ENCODE data around the gene CDKAL1.
"Not testable (repeated sequence)": the region's sequence is repeated elsewhere in the genome, so short reads cannot be mapped to it uniquely, and the experiment has no call there.

The CDKAL1 gene

DNA sequence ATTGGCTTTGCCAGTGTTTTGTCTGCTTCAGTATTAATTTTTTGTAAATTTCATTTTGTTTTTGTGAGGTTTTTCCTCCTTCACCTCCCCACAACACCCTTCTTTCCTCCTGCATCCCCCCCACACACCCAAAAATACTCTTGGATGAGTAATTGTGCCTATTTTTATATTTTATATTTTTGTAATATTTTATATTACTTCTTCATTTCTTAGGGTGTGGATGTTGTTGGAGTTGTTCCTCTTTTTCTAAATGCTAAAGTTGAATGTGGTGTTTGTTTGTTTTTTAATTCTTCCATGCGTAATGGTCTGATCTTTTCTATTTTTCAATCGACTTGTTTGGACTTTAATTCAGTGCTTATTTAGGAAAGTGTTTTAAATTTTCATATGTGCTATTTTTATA is 638.8 kb downstream of the CDKAL1 start:
- no peak for DNase-seq (ENCODE audit: low spot score)

DNA sequence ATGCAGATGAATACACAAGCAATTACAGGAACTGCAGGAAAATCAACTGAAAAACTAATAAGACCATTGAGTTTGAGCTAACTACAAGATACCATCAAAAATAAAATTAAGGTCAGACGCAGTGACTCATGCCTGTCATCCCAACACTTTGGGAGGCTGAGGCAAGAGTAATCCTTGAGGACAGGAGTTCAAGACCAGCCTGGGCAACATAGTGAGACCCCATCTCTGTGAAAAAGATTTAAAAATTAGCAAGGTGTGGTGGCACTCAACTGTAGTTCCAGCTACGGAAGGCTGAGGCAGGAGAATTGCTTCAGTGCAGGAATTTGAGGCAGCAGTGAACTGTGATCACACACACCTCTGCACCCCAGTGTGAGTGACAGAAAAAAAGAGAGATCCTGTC is 639.4 kb downstream of the CDKAL1 start:
- DNase-seq (ENCODE audit: low spot score): no peak

DNA sequence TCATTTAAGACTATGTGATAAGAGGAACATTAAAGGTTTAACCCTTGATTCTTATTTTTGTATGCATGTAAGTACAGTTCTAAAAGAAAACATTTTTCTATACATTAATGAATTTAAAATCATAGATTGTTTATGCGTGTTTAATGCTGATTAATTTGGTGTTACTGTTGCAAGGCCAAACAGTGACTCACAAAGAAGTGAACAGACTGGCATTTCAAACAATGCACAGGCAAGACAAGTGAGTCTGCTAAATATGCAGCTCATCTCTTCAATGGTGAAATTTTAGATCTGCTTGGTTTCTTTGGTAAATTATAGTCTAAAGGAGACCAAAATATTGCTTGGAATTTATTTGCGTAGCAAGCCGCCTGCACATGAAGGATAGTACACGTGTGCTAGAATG is 641.9 kb downstream of the CDKAL1 start:
- DNase-seq (ENCODE audit: low spot score): no peak

DNA sequence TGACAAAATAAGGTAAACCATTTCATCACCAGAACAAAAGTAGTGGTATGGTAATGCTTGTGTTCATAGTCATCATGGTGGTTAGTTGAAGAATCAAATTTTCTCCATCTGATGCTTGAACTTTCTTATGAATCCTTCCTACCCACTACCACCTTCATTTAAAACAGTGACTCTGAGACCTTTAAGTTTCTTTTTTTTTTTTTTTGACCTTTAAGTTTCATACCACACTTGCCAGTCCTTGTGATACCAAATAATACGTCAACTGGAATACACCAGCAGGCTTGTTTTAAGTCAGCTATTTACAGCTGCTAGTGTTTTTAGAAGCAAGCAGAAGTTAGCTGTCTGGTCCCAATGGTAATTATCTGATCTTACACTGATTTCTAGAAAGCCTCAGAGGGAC is 645.9 kb downstream of the CDKAL1 start:
- no peak for DNase-seq (ENCODE audit: low spot score)

DNA sequence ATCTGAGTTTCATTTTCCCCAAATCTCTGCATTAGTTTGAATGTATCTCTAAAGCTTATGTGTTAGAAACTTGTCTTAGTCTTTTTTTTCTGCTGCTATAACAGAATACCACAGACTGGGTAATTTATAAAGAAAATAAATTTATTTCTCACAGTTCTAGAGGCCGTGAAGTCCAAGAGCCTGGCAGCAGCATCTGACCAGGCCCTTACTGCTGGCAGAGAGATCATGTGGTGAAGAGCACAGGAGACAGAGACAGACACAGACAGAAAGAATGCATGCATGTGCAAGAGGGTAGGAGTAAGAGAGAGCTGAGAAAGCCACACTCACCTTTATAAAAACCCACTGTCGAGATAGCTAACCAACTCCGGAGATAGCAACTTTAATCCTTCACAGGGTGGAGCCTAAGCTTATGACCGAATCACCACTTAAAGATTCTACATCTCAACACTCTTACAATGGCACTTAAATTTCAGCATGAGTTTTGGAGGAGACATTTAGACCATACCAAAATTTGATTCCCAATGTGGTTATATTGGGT is 646.6 kb downstream of the CDKAL1 start:
- DNase-seq (ENCODE audit: low spot score): no peak

DNA sequence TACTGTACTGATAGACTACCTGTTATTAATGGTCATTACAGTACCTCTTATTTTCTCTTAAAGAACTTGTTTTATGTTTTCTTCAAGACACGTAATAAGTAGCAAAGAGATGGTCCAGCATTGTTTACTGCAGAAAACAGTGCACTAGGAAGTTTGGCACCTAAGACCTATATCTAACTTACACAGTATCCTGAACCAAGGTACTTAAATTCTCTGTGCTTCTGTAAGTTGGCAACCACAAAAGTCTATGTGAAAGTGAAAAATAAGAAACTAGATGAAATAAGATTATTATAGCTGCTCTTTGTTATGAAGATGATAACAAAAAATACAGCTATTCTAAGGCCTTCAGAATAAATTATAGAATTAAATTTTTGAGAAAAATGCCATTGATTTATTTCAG is 647.6 kb downstream of the CDKAL1 start:
- no peak for DNase-seq (ENCODE audit: low spot score)

DNA sequence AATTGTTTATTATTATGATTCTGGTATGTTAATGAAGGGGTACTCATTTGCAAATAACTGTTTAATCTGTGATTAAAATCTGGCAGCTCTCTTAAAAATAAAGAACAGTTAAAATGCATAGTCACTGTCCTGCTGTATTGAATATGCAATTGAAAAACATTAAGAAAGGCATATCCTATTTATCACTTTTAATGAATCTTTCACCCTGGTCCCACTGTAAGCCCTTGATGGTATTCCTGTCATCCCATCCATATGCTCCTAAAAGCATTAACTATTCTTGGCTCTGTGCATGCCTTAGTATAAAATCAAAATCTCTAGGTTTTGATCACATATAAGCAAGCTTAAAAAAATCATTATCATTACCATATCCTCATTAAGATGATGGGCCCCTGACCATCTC is 648.3 kb downstream of the CDKAL1 start:
- no peak for DNase-seq (ENCODE audit: low spot score)

DNA sequence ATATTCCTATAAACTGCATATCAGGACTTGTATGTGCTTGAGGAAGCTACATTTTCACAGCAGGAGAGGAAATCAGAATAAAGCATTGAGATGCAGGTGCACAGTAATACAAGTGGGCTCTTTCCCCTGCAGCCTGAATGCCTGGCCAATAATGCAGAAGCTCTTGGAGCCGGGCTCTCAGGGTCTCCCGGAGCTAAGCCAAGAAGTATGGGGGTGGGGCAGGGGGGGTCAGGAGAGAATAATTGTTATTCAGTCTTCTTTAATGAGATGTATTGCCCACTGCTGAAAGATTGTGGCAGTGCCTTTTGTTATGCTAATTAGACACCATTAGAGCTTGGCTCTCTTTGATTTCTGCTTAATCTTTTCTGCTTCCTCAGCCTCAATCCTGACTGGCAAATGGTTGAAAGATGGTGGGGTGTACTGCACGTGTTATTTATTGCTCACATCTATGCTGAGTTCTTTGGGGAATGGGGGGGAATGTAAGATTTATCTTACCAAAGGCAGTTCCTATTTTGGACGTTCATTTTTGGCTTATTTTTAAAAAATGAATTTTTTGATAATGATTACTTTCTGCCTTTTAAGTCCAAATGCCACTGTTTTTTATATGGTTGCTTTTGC is 651.7 kb downstream of the CDKAL1 start:
- no peak for DNase-seq (ENCODE audit: low spot score)

DNA sequence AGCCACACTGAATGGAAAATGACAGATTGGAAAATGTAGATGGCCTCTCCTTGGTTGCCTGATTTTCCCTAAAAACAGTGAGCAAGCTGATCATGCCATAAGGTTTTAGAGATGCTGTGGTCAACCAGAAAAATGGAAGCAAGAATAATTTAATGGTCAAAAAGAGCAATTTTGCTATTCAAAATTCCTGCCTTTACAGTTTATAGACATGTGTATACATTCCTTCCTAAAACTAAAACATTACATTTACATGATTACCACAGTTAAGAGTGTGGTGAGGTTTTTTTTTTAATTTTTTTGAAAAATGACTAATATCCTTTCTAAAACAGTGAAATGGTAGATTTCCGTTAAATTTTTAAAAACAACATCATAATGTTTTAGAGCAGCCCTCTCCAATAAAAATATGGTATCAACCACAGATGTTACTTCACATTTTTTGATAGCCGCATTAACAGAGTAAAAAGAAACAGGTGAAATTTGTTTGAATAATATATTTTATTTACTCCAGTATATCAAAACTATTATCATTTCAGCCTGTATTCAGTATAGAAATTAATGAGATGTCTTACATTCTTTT is 652.3 kb downstream of the CDKAL1 start:
- no peak for DNase-seq (ENCODE audit: low spot score)

DNA sequence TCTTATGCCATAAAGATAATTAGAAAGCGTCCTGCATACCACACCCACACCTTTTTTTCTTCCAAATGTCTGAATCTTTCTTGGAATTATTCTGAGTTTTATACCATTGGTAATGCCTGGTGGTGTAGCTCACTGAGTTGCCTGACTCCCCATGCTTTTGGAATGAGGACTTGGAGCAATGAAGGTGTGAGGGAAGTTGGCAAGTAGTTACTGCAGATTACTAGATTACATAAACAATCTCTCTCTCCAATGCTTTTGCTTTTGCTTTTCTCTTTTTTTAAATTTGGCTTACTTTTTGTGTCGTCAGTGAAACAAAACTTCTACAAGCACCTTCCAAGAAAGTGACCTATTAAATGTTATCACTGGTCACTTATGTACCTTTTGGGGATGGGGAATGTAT is 653.2 kb downstream of the CDKAL1 start:
- DNase-seq (ENCODE audit: low spot score): no peak

DNA sequence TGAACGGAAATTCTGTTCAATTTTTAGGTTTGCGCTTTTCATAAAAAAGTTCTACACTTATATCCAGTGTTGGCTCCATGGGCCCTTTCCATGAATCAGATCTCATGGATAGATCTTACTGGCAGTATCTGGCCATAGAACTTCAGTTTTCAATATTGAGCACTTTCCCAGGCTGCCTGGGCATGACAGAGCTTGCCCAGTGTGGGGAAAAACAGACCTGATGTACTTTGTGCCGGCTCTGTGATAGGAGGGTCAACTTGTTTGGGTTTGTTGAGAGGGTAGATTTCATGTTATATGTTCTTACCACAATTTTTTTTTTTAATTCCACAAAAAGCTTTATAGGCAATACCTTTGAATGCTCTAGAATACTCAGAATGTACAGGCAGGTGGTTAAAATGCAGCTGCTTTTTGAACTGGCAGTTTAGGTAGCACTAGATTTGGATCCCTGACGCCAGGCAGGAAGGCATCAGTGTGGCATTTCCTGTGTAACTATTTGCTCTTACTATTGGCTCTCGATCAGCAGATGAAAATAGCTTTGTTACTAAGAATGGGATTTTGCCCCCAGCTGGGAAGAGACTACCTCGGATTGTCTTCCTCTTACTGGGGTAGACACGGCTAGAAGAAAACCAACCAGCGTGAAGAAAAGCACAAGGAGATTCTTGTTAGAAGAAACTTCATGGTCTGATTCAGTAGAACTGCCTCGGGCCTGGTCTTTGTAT is 654.4 kb downstream of the CDKAL1 start:
- no peak for DNase-seq (ENCODE audit: low spot score)

DNA sequence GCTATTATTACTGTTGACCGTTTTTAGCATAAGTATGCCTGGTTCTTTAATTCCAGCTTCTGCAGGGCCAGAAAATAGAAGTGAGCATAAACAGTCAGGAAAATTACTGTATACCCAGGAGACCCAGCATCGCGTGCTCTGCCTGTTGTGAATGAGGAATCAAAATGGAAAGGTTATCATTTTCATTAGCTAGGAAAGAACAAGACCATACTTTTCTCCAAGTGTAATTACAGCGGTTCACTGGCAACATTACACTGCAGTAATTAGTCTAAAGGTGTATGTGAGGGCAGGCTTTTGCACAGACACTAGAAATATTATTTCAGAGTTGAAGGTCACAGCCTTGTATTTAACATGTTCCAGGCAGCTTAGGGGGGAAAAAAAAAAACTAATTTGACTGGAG is 655.5 kb downstream of the CDKAL1 start:
- no peak for DNase-seq (ENCODE audit: low spot score)

DNA sequence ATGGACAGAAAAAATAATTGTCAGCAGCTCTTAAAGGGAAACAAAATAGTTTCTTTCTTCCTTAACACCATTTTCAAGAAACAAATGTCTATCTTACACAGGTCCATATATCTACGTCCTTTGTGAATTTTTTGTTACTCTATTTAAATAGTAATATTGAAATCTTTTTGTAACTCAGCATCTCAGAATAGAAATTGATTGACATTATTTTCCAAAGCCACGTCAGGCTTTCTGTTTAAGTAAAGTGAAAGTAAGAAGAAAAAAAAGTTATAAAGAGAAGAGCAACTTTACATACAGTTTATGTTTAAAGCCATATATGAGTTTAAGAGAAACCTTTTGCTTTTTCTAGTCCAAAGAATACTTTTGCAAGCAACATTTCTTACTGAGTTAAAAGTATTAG is 656.4 kb downstream of the CDKAL1 start:
- DNase-seq (ENCODE audit: low spot score): no peak

DNA sequence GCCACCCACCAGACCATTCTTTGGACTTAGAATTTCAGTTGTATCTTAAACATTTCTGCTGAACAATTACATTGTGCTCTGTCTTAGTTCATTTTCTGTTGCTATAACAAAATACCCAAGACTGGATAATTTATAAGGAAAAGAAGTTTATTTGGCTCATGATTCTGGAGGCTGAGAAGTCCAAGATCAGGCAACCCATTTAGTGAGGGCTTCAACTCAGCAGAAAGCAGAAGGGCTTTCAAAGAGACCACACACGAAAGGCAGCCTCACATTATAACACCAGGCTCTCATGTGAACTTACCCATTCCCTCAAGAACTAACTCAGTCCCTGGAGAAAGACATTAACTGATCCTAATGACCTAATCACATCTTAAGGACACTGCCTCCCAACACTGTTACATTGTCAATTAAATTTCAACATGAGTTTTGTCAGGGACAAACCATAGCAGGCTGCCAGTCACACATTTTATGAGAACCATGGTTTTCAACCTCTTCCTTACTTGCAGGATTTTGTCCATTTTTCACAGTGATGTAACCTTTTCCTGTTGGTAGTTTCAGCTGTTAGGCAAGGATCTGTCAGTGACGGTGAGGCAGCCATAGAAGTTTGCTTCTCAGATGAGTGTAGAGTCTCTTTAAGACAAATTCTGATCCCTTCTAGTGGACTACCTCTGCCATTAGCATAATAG is 659.7 kb downstream of the CDKAL1 start:
- DNase-seq (ENCODE audit: low spot score): no peak

DNA sequence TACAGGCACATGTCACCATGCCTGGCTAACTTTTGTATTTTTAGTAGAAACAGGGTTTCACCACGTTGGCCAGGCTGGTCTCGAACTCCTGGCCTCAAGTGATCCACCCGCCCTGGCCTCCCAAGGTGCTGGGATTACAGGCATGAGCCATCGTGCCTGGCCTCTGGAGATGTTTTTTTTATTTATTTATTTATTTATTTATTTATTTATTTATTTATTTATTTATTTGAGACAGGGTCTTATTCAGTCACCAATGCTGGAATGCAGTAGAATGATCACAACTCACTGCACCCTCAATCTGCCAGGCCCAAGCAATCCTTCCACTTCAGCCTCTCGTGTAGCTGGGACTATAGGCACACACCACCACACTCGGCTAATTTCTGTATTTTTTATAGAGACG is 661.0 kb downstream of the CDKAL1 start:
- not testable (repeated sequence) for DNase-seq (ENCODE audit: low spot score)

DNA sequence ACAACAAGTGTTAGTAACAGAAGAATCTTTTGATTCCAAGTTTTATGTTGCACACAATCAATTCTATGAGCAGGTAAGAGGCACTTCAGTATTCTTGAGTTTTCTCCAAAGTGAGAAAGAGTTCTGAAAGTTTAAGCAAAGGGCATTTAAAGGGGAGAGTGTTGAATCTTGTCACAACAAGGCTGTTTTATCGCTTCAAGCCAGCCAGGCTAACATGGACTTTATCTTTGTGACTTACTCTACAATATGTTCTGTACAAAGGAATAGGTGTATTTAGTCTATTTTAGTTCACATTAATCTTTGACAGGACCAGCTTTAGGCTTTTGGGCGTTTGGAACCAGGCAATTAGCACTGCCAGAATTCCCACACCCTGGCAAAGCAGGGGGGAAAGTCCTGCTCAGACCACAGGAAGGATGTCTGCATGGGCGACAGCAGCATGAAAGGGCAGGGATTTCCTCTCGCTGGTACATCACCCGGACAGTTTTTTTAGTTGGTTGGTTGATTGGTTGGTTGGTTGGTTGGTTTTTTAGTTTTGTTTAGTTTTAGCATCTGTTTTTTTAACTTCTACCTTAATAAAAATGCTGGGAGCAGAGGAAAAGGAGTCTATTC is 663.9 kb downstream of the CDKAL1 start:
- DNase-seq (ENCODE audit: low spot score): no peak

DNA sequence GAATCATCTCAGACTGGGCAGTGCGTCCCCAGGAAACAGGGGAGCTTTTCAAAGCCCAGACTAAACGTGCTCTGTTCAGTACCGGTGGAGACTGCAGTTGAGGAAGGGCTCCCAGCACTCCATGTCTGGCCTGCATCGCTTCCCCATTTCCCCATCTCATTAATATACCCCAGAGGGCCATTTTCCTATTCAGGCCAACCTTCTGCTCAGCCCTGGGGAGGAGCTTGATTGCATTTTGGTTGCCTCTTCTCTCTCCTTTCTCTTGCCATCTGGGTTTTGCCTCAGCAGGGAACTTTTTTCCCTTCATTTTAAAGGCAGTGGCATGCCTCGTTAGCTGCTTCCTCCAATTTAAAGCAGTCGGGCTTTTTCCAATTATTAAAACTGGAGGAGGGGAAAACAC is 665.0 kb downstream of the CDKAL1 start:
- no peak for DNase-seq (ENCODE audit: low spot score)

DNA sequence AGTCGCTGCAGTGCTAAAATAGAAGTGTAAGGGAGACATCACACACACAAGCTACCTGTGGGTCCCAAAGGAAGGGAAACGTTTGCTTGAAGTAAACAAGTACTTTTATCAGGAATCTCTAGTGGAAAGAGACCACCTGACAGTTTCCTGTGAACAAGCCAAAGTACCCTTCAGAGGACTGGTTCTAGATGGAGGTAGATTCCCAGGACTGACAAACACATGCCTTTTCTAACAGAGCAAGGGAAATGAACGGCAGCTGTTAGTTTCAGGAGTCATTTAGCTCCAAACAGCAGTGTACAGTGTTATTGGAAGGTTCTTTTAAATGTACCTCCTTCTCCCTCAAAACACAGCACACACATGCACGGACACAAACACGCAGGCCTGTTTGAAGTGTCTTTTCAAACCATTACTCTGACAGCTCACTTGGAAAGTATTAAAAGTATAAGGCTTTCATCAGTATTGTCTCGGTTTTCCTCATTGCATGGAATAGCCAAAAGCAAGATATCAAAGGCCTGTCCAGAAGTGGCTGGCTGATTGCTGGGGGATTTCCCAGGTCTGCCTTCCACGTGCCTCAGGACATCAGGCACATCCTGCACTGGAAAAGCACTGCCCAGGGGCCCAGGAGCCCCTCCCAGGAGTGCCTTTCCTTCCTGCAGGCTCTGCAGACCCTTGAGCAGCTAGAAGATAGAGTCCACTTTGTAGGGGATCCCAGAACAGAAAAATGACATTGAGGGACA is 666.0 kb downstream of the CDKAL1 start:
- no peak for DNase-seq (ENCODE audit: low spot score)

DNA sequence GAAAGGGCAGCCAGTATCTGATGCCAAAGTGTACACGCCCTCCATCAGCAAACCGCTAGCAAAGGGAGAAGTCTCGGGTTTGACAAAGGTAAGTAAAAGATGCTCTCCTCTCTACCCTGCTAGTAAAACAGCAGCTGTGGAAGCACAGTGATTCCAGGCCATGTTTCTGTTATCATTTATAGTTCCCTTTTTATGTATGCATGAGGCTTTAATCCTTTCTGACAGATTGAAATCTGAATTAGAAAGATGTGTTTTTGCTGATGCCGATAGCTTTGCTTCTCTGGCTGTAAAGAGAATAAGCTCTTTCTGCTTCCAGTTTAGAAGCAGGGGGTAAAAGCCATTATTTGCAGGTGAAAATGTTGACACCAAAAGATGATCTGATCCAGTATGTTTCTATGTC is 666.9 kb downstream of the CDKAL1 start:
- no peak for DNase-seq (ENCODE audit: low spot score)

DNA sequence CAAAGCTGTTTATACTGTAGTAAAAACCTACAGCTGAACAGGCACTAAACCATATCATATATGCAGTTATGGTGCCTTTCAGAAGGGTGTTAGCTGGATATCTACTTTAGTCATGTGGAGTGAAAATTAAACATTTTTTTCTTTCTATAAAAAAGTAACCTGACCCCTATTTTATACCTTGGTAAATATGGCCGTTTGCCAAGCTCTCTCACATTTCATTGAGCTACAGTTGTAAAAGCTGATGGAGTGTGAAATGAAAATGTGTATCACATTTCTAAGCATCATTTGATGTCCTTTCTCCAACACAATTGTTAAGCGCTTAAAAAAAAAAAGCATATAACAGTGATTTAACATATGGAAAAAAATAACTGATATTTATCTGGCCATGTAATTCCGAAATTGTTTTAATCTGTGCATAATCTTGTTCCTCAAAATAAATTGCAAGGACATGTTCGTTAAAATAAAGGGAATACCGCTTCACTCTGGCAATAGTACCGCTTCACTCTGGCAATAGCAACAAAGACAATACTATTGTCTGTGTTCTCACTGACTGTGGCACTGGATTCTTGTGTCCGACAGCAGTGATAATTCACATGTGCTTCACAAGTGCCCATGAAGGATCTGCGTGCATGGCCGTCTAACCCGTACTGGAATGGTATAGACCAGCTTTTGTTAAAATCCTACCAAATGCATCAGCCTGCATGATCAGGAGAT is 667.5 kb downstream of the CDKAL1 start:
- DNase-seq (ENCODE audit: low spot score): no peak

DNA sequence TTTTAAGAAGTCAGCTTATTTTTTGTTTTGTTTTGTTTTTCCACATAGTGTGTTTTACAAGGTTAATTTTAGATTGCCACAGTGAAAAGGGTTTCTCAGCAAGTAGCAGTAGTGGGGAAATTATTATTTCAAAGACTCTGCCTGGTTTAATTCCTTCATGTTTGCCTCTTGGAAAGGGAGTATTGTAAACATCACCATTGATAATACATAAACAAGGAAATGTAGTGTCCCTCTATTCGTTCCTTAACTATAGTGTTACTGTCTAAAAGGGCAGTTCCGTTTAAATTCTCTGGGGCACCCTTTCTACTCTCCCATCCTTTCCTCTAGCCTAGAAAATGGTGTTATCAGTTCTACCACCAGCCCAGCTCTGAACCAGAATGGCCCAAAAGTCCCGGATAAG is 668.3 kb downstream of the CDKAL1 start:
- DNase-seq (ENCODE audit: low spot score): no peak
